Keratinocyte (primary cell): ENCODE results near the gene MED9. TPM values are rescaled to one million over a fixed set of nuclear protein-coding genes. Genes with fewer than 3 reads are reported as not detected.
A peak's percentile ranks its signal among the peaks of the same experiment; 100 is the strongest.

Source experiments
- DNase-seq: peaks from one replicate; pipeline ENCODE4 v3.0.0-alpha.2; 2011; ENCODE audit warnings: low read depth, missing footprints, low spot score
- FAIRE-seq: peaks from 2 replicates; lab custom pipeline; 2011; peaks lifted over from hg19 to GRCh38; lab: Jason Lieb, UNC
- H2AFZ ChIP-seq: 2 replicates; pipeline ENCODE4 v1.6.0; 2012; ENCODE audit warnings: low read length, control low read depth, inconsistent platforms; ENCODE audit not compliant: control insufficient read depth
- H3K27ac ChIP-seq: 2 replicates; pipeline ENCODE4 v1.5.1; 2011; ENCODE audit warnings: low read length; ENCODE audit not compliant: control insufficient read depth, insufficient read depth
- H3K27me3 ChIP-seq: 3 replicates; pipeline ENCODE4 v1.6.0; 2011; ENCODE audit warnings: low read length; ENCODE audit not compliant: control insufficient read depth, insufficient read depth; ENCODE audit errors: extremely low read depth
- H3K36me3 ChIP-seq, 2 experiments: 2 replicates in 1 of 2; 3 replicates in 1 of 2; pipeline ENCODE4 v1.5.1; 2011; ENCODE audit warnings: low read length in 2 of 2, mild to moderate bottlenecking in 1 of 2; ENCODE audit not compliant: control insufficient read depth in 2 of 2, insufficient read depth in 2 of 2; ENCODE audit errors: extremely low read depth in 1 of 2
- H3K4me1 ChIP-seq: 3 replicates; pipeline ENCODE4 v1.5.1; 2011; ENCODE audit warnings: low read length; ENCODE audit not compliant: control insufficient read depth, insufficient read depth; ENCODE audit errors: extremely low read depth
- H3K4me2 ChIP-seq: 3 replicates; pipeline ENCODE4 v1.6.0; 2011; ENCODE audit warnings: low read depth, low read length; ENCODE audit not compliant: control insufficient read depth, insufficient read depth; ENCODE audit errors: extremely low read depth
- H3K4me3 ChIP-seq, 3 experiments: fragments of 200-600 bp in 1 of 3; sonication (generic) in 1 of 3; 2 replicates in 2 of 3; 3 replicates in 1 of 3; pipeline ENCODE4 v1.5.1; 2011 to 2016; ENCODE audit warnings: low read length in 3 of 3, mild to moderate bottlenecking in 3 of 3, control low read depth in 2 of 3, inconsistent platforms in 1 of 3, low read depth in 1 of 3, mixed read lengths in 1 of 3, mixed run types in 1 of 3, moderate library complexity in 1 of 3; ENCODE audit not compliant: control insufficient read depth in 2 of 3, insufficient read depth in 2 of 3; ENCODE audit errors: extremely low read depth in 1 of 3
- H3K79me2 ChIP-seq: 2 replicates; pipeline ENCODE4 v1.6.0; 2012; ENCODE audit warnings: low read length; ENCODE audit not compliant: control insufficient read depth, insufficient read depth
- H3K9ac ChIP-seq: 3 replicates; pipeline ENCODE4 v1.6.0; 2011; ENCODE audit warnings: low read length; ENCODE audit not compliant: control insufficient read depth, insufficient read depth; ENCODE audit errors: extremely low read depth
- H3K9me1 ChIP-seq: 3 replicates; pipeline ENCODE4 v1.6.0; 2011; ENCODE audit warnings: low read length; ENCODE audit not compliant: control insufficient read depth, insufficient read depth; ENCODE audit errors: extremely low read depth
- H3K9me3 ChIP-seq: 2 replicates; pipeline ENCODE4 v1.5.1; 2012; ENCODE audit warnings: low read depth, low read length; ENCODE audit not compliant: control insufficient read depth
- H4K20me1 ChIP-seq: 3 replicates; pipeline ENCODE4 v1.6.0; 2011; ENCODE audit warnings: low read length; ENCODE audit not compliant: control insufficient read depth, insufficient read depth; ENCODE audit errors: extremely low read depth
- CTCF ChIP-seq, 3 experiments: IDR thresholded peaks in 1 of 3; conservative IDR thresholded peaks in 1 of 3; optimal IDR thresholded peaks in 1 of 3; 2 replicates in 2 of 3; 3 replicates in 1 of 3; pipeline versions ENCODE3 to v1.5.1; 2011; ENCODE audit warnings: low read length in 3 of 3, mild to moderate bottlenecking in 3 of 3, moderate library complexity in 2 of 3, control low read depth in 1 of 3, inconsistent platforms in 1 of 3; ENCODE audit not compliant: insufficient read depth in 2 of 3; ENCODE audit errors: extremely low read depth in 1 of 3
- EZH2 ChIP-seq: IDR thresholded peaks from one replicate; pipeline ENCODE4 v1.6.1; 2012; ENCODE audit warnings: inconsistent platforms, mild to moderate bottlenecking, low read length, moderate library complexity
- dilution Hi-C: fragments of 300-500 bp; cut with MboI; formaldehyde crosslinking; loops from one replicate; pipeline ENCODE4 v1.7.0; 2020; ENCODE audit warnings: low sequenced_read_pairs; ENCODE audit not compliant: extremely low pct_ligation_motif_present
- polyA plus RNA-seq, 5 experiments: library from polyadenylated mRNA; depleted of rRNA in 3 of 5; stranded (reverse) in 3 of 5; stranded (forward) in 1 of 5; unstranded in 1 of 5; fragments of >200 nt; gene quantifications; 1 replicate in 1 of 5; 2 replicates in 3 of 5; 3 replicates in 1 of 5; pipeline versions ENCODE4 v1.2.1 to v1.2.3, GENCODE V29; 2011 to 2012; ENCODE audit warnings: missing spikeins in 2 of 5, low read depth in 1 of 5, low replicate concordance in 1 of 5

Gene MED9
- polyA plus RNA-seq, 1 donor (not counting 4 experiments of a cell fraction or from before 2014, with no cell fraction given), result 6.9 TPM

- dilution Hi-C loops, result no loop called here
- Histone ChIP-seq H3K4me1 (peaks cover 10% of the 10 kb centered on the region), H3K9me1 (no peaks in the 10 kb centered on the region), H4K20me1 (peaks cover 37% of the 10 kb centered on the region), H2AFZ (no peak overlapping the region), H3K4me2 (no peak overlapping the region), H3K4me3 (no peak overlapping the region), H3K27ac (no peak overlapping the region), H3K9ac (no peak overlapping the region), H3K79me2 (no peaks in the 10 kb centered on the region), H3K9me3 (no peaks in the 10 kb centered on the region), H3K27me3 (peaks cover 57% of the 10 kb centered on the region), H3K36me3 (no peaks in the 10 kb centered on the region)
- FAIRE-seq (no peak), DNase-seq (no peak)
- TF ChIP-seq CTCF (optimal IDR thresholded peaks at IDR 0.05 in 1 of 3, IDR thresholded peaks at IDR 0.05 in 1 of 3, conservative IDR thresholded peaks at IDR 0.05 in 1 of 3; ENCODE audit: extremely low read depth in 1 of 3, insufficient read depth in 2 of 3, low read length in 3 of 3) (no peak), EZH2 (no peak)
These were observed 34.5 kb downstream of the MED9 start for GRCh38 chr17:17511293-17511741.

- peaks cover 38% of the 10 kb centered on the region for H4K20me1 ChIP-seq
- TF ChIP-seq EZH2 (no peak), CTCF (optimal IDR thresholded peaks at IDR 0.05 in 1 of 3, IDR thresholded peaks at IDR 0.05 in 1 of 3, conservative IDR thresholded peaks at IDR 0.05 in 1 of 3; ENCODE audit: extremely low read depth in 1 of 3, insufficient read depth in 2 of 3, low read length in 3 of 3) (no peak)
- no peaks in the 10 kb centered on the region for H3K79me2 ChIP-seq
- H3K36me3 ChIP-seq, result no peaks in the 10 kb centered on the region
- peak; percentile 59 for DNase-seq
- H3K9ac ChIP-seq, result no peak overlapping the region
- H3K4me1 ChIP-seq, result peaks cover 10% of the 10 kb centered on the region
- peaks cover 52% of the 10 kb centered on the region for H3K27me3 ChIP-seq
- no peak overlapping the region for H3K4me2 ChIP-seq
- dilution Hi-C loops, result no loop called here
- no peak overlapping the region for H2AFZ ChIP-seq
- H3K4me3 ChIP-seq, result no peak overlapping the region
- no peaks in the 10 kb centered on the region for H3K9me1 ChIP-seq
- FAIRE-seq, result peak; percentile 94
- H3K9me3 ChIP-seq, result no peaks in the 10 kb centered on the region
- H3K27ac ChIP-seq, result no peak overlapping the region
These were observed 35.4 kb downstream of the MED9 start for GRCh38 chr17:17511881-17512858.
